ENCODE data around the gene EFCAB12.

The EFCAB12 gene

GRCh38 chr3:129448186-129448895, 19.9 kb upstream of the EFCAB12 start:
- no peak for DNase-seq (ENCODE audit: low read depth, low spot score)
- in situ Hi-C loops (cut with HindIII; ENCODE audit: low sequenced_read_pairs): no loop called here
- H3K4me3 ChIP-seq (ENCODE audit: low read depth, low read length): no peak overlapping the region
- TF ChIP-seq CTCF (IDR thresholded peaks at IDR 0.05; ENCODE audit: low read depth, low read length): no peak

- no peak for DNase-seq (ENCODE audit: low read depth, low spot score)
- no peak overlapping the region for H3K4me3 ChIP-seq (ENCODE audit: low read depth, low read length)
- no peak for TF ChIP-seq CTCF (IDR thresholded peaks at IDR 0.05; ENCODE audit: low read depth, low read length)
Measured at GRCh38 chr3:129446926-129447325, 18.5 kb upstream of the EFCAB12 start.

GRCh38 chr3:129445471-129445870, 17.0 kb upstream of the EFCAB12 start:
- no peak for TF ChIP-seq CTCF (IDR thresholded peaks at IDR 0.05; ENCODE audit: low read depth, low read length)
- no peak for DNase-seq (ENCODE audit: low read depth, low spot score)
- in situ Hi-C loops (cut with HindIII; ENCODE audit: low sequenced_read_pairs): no loop called here

More at GRCh38 chr3:129446926-129447325, 18.5 kb upstream of the EFCAB12 start:
- in situ Hi-C loops (cut with HindIII; ENCODE audit: low sequenced_read_pairs): no loop called here

GRCh38 chr3:129442947-129443346, 14.5 kb upstream of the EFCAB12 start:
- no peak for TF ChIP-seq CTCF (IDR thresholded peaks at IDR 0.05; ENCODE audit: low read depth, low read length)
- H3K4me3 ChIP-seq (ENCODE audit: low read depth, low read length): no peak overlapping the region
- no peak for DNase-seq (ENCODE audit: low read depth, low spot score)
- in situ Hi-C loops (cut with HindIII; ENCODE audit: low sequenced_read_pairs): no loop called here

More at GRCh38 chr3:129445471-129445870, 17.0 kb upstream of the EFCAB12 start:
- no peak overlapping the region for H3K4me3 ChIP-seq (ENCODE audit: low read depth, low read length)

GRCh38 chr3:129442486-129442885, 14.1 kb upstream of the EFCAB12 start:
- no peak for DNase-seq (ENCODE audit: low read depth, low spot score)
- no peak overlapping the region for H3K4me3 ChIP-seq (ENCODE audit: low read depth, low read length)
- TF ChIP-seq CTCF (IDR thresholded peaks at IDR 0.05; ENCODE audit: low read depth, low read length): no peak
- in situ Hi-C loops (cut with HindIII; ENCODE audit: low sequenced_read_pairs): no loop called here

- peak; percentile 53 for DNase-seq (ENCODE audit: low read depth, low spot score)
- in situ Hi-C loops (cut with HindIII; ENCODE audit: low sequenced_read_pairs): no loop called here
- H3K4me3 ChIP-seq (ENCODE audit: low read depth, low read length): no peak overlapping the region
- TF ChIP-seq CTCF (IDR thresholded peaks at IDR 0.05; ENCODE audit: low read depth, low read length): no peak
Measured at GRCh38 chr3:129441782-129442181, 13.3 kb upstream of the EFCAB12 start.
